ENCODE results near the gene SAMMSON. TPM values are rescaled to one million over a fixed set of nuclear protein-coding genes. Genes with fewer than 3 reads are reported as not detected.

The SAMMSON gene
- total RNA-seq, 3 donors from 2014 or later = not detected

GRCh38 chr3:69998759-69999139, 784 bp upstream of the SAMMSON start:
- intact Hi-C loops (cut with DNase I, micrococcal nuclease) = no loop called here
- ATAC-seq (no peak), DNase-seq (no peak)
- no peaks in the 10 kb centered on the region for H3K9me3 ChIP-seq
- TF ChIP-seq CTCF (IDR thresholded peaks at IDR 0.05) = no peak
- no peak overlapping the region for H3K4me3 ChIP-seq
- no peaks in the 10 kb centered on the region for H3K4me1 ChIP-seq (ENCODE audit: low read depth)
- H3K36me3 ChIP-seq (ENCODE audit: low read depth) = no peaks in the 10 kb centered on the region

GRCh38 chr3:70000028-70000410, 486 bp downstream of the SAMMSON start:
- H3K36me3 ChIP-seq (ENCODE audit: low read depth) = no peaks in the 10 kb centered on the region
- no peak for TF ChIP-seq CTCF (IDR thresholded peaks at IDR 0.05)
- ATAC-seq (no peak), DNase-seq (no peak)
- no peaks in the 10 kb centered on the region for H3K4me1 ChIP-seq (ENCODE audit: low read depth)
- H3K4me3 ChIP-seq = no peak overlapping the region
- H3K9me3 ChIP-seq = no peaks in the 10 kb centered on the region
- intact Hi-C loops (cut with DNase I, micrococcal nuclease) = no loop called here

GRCh38 chr3:70000563-70001081, 1.1 kb downstream of the SAMMSON start:
- H3K4me3 ChIP-seq = no peak overlapping the region
- intact Hi-C loops (cut with DNase I, micrococcal nuclease) = no loop called here
- H3K9me3 ChIP-seq = no peaks in the 10 kb centered on the region
- no peak for DNase-seq
- no peak for TF ChIP-seq CTCF (IDR thresholded peaks at IDR 0.05)
- no peaks in the 10 kb centered on the region for H3K36me3 ChIP-seq (ENCODE audit: low read depth)
- ATAC-seq = no peak
- H3K4me1 ChIP-seq (ENCODE audit: low read depth) = no peaks in the 10 kb centered on the region

- TF ChIP-seq CTCF (IDR thresholded peaks at IDR 0.05) = no peak
- intact Hi-C loops (cut with DNase I, micrococcal nuclease) = no loop called here
- no peaks in the 10 kb centered on the region for H3K36me3 ChIP-seq (ENCODE audit: low read depth)
- no peak overlapping the region for H3K4me3 ChIP-seq
- ATAC-seq (no peak), DNase-seq (no peak)
- H3K9me3 ChIP-seq = no peaks in the 10 kb centered on the region
- no peaks in the 10 kb centered on the region for H3K4me1 ChIP-seq (ENCODE audit: low read depth)
Observed at GRCh38 chr3:70003119-70003518, 3.6 kb downstream of the SAMMSON start.

- DNase-seq (no peak), ATAC-seq (no peak)
- H3K4me1 ChIP-seq (ENCODE audit: low read depth) = no peaks in the 10 kb centered on the region
- H3K36me3 ChIP-seq (ENCODE audit: low read depth) = no peaks in the 10 kb centered on the region
- no peak for TF ChIP-seq CTCF (IDR thresholded peaks at IDR 0.05)
- H3K9me3 ChIP-seq = no peaks in the 10 kb centered on the region
- no peak overlapping the region for H3K4me3 ChIP-seq
- intact Hi-C loops (cut with DNase I, micrococcal nuclease) = no loop called here
Observed at GRCh38 chr3:70006089-70006488, 6.6 kb downstream of the SAMMSON start.

- Histone ChIP-seq H3K36me3 (ENCODE audit: low read depth) (no peaks in the 10 kb centered on the region), H3K4me3 (no peak overlapping the region), H3K9me3 (no peaks in the 10 kb centered on the region), H3K4me1 (ENCODE audit: low read depth) (no peaks in the 10 kb centered on the region)
- no peak for DNase-seq
- intact Hi-C loops (cut with DNase I, micrococcal nuclease) = no loop called here
- no peak for ATAC-seq
- TF ChIP-seq CTCF (IDR thresholded peaks at IDR 0.05) = no peak
Observed at GRCh38 chr3:70010346-70010745, 10.8 kb downstream of the SAMMSON start.
